HepG2 (cell line): ENCODE results near the gene VPS25. TPM values are rescaled to one million over a fixed set of nuclear protein-coding genes. Genes with fewer than 3 reads are reported as not detected.
A peak's percentile ranks its signal among the peaks of the same experiment; 100 is the strongest.

Source experiments
- AFF4 ChIP-seq: sonication (generic); formaldehyde crosslinking; IDR thresholded peaks from 2 replicates; pipeline ENCODE4 v1.4.0; 2020; ENCODE audit warnings: missing genetic modification reagents
- AKAP8 ChIP-seq: sonication (generic); formaldehyde crosslinking; IDR thresholded peaks from 2 replicates; pipeline ENCODE4 v1.5.1; 2020; ENCODE audit warnings: mild to moderate bottlenecking, missing genetic modification reagents
- CENPT ChIP-seq: sonication (generic); formaldehyde crosslinking; IDR thresholded peaks from 2 replicates; pipeline ENCODE4 v1.8.0; 2022; ENCODE audit warnings: low read depth, mild to moderate bottlenecking, moderate library complexity, missing genetic modification reagents
- FOXA3 ChIP-seq: IDR thresholded peaks from 2 replicates; pipeline ENCODE4 v1.6.1; 2016; ENCODE audit warnings: missing genetic modification reagents, missing compliant biosample characterization
- JUN ChIP-seq: sonication (generic); formaldehyde crosslinking; IDR thresholded peaks from 2 replicates; pipeline ENCODE4 v1.4.0; 2020; ENCODE audit warnings: mild to moderate bottlenecking, missing genetic modification reagents
- KLF13 ChIP-seq: sonication (generic); formaldehyde crosslinking; IDR thresholded peaks from 2 replicates; pipeline ENCODE4 v1.4.0; 2020; ENCODE audit warnings: mild to moderate bottlenecking, missing genetic modification reagents
- MIXL1 ChIP-seq: IDR thresholded peaks from 2 replicates; pipeline ENCODE4 v1.6.1; 2016
- NPAS2 ChIP-seq: sonication (generic); formaldehyde crosslinking; IDR thresholded peaks from 2 replicates; pipeline ENCODE4 v1.8.0; 2022; ENCODE audit warnings: mild to moderate bottlenecking, missing genetic modification reagents, borderline replicate concordance
- POLR2AphosphoS5 ChIP-seq: IDR thresholded peaks from 2 replicates; pipeline ENCODE4 v1.6.1; 2012; ENCODE audit warnings: low read depth, low read length
- RBM39 ChIP-seq: fragments of 200-400 bp; formaldehyde crosslinking; IDR thresholded peaks from one replicate; pipeline ENCODE4 v1.6.1; 2018; ENCODE audit warnings: antibody characterized with exemption, mild to moderate bottlenecking, low read depth, low read length; ENCODE audit not compliant: poor library complexity, severe bottlenecking
- RELA ChIP-seq: sonication (generic); formaldehyde crosslinking; IDR thresholded peaks from 2 replicates; pipeline ENCODE4 v1.4.0; 2020; ENCODE audit warnings: missing genetic modification reagents
- SOX6 ChIP-seq, 2 experiments: fragments of 450-650 bp in 1 of 2; sonication (generic) in 1 of 2; formaldehyde crosslinking in 1 of 2; IDR thresholded peaks; 2 replicates each; pipeline versions ENCODE4 v1.4.0 to v1.6.1; 2017 to 2020; ENCODE audit warnings: antibody characterized with exemption in 1 of 2, mild to moderate bottlenecking in 1 of 2, missing genetic modification reagents in 1 of 2
- ZNF280B ChIP-seq: sonication (generic); formaldehyde crosslinking; IDR thresholded peaks from 2 replicates; pipeline ENCODE4 v1.5.0; 2020; ENCODE audit warnings: missing genetic modification reagents, mild to moderate bottlenecking, borderline replicate concordance
- ZNF331 ChIP-seq: sonication (generic); formaldehyde crosslinking; IDR thresholded peaks from 2 replicates; pipeline ENCODE4 v1.4.0; 2020; ENCODE audit warnings: missing genetic modification reagents
- ZNF343 ChIP-seq: sonication (generic); formaldehyde crosslinking; IDR thresholded peaks from 2 replicates; pipeline ENCODE4 v1.4.0; 2020; ENCODE audit warnings: mild to moderate bottlenecking, missing genetic modification reagents
- ZNF496 ChIP-seq: sonication (generic); formaldehyde crosslinking; IDR thresholded peaks from 2 replicates; pipeline ENCODE4 v1.8.1; 2023; ENCODE audit warnings: mild to moderate bottlenecking, moderate library complexity, missing genetic modification reagents; ENCODE audit not compliant: insufficient replicate concordance
- ZNF543 ChIP-seq: sonication (generic); formaldehyde crosslinking; IDR thresholded peaks from 2 replicates; pipeline ENCODE4 v1.4.0; 2020; ENCODE audit warnings: mild to moderate bottlenecking, missing genetic modification reagents
- ZSCAN5A ChIP-seq: sonication (generic); formaldehyde crosslinking; IDR thresholded peaks from 2 replicates; pipeline ENCODE4 v1.8.0; 2022; ENCODE audit warnings: mild to moderate bottlenecking, missing genetic modification reagents, borderline replicate concordance
- polyA plus RNA-seq, 8 experiments: library from polyadenylated mRNA; depleted of rRNA in 3 of 8; stranded (reverse) in 7 of 8; unstranded in 1 of 8; fragments of >200 nt; fragmentation: Illumina TruSeq in 4 of 8; extraction: Trizol in 4 of 8; gene quantifications; 2 replicates each; pipeline versions ENCODE4 v1.2.1 to v1.2.3, GENCODE V29; 2011 to 2016; ENCODE audit warnings: low read depth in 4 of 8, missing spikeins in 1 of 8, mixed read lengths in 1 of 8; ENCODE audit not compliant: insufficient read depth in 1 of 8
- total RNA-seq, 5 experiments: library from RNA; depleted of rRNA; stranded (reverse); fragments of >200 nt; fragmentation: Illumina TruSeq; extraction: Trizol; gene quantifications; 2 replicates each; pipeline ENCODE4 v1.2.3, GENCODE V29; 2016; ENCODE audit warnings: low read depth in 1 of 5
- TF ChIP-seq, protein P1 (sequence below): sonication (generic); formaldehyde crosslinking; IDR thresholded peaks from 2 replicates; pipeline ENCODE4 v1.5.1; 2020; ENCODE audit warnings: missing genetic modification reagents, mild to moderate bottlenecking, borderline replicate concordance
- TF ChIP-seq, protein P2 (sequence below): sonication (generic); formaldehyde crosslinking; IDR thresholded peaks from 2 replicates; pipeline ENCODE4 v1.4.0; 2020; ENCODE audit warnings: missing genetic modification reagents; ENCODE audit errors: not compliant biosample characterization

Gene VPS25
- total and polyA plus RNA-seq, 2 of the 13 experiments (the other 11 are each of a cell fraction or from before 2014, with no cell fraction given) = 161 to 249 TPM

GRCh38 chr17:42779936-42780850 is 6.9 kb downstream of the VPS25 start, which contains the start of gene WNK4 (continued):
- TF ChIP-seq ZNF331 (CRISPR knock-in tag) = peak; percentile 80; the same call in 1 of the 2 replicates
- TF ChIP-seq ZNF343 (CRISPR knock-in tag) = no peak; the same call in 1 of the 2 replicates
- peak; percentile 99 for TF ChIP-seq AKAP8 (CRISPR knock-in tag)
- TF ChIP-seq NPAS2 = 0 out of 2 replicates have a peak, but pooled peaks have one; percentile 54
- no peak for TF ChIP-seq SOX6 (IDR thresholded peaks at IDR 0.05)
- peak; percentile 83 for TF ChIP-seq SOX6 (CRISPR knock-in tag; IDR thresholded peaks at IDR 0.05)
- no peak for TF ChIP-seq JUN (CRISPR knock-in tag)
- TF ChIP-seq AFF4 (CRISPR knock-in tag) = no peak
- TF ChIP-seq ZNF496 (CRISPR knock-in tag) = no peak
- peak; percentile 11 for TF ChIP-seq ZNF543 (CRISPR knock-in tag)
- TF ChIP-seq MIXL1 (CRISPR knock-in tag) = peak; percentile 85
- no peak for TF ChIP-seq KLF13 (CRISPR knock-in tag)
- no peak for TF ChIP-seq ZSCAN5A (CRISPR knock-in tag)
- peak; percentile 49 for TF ChIP-seq RBM39
- peak; percentile 89 for TF ChIP-seq POLR2AphosphoS5
- TF ChIP-seq RELA (CRISPR knock-in tag) = no peak
- TF ChIP-seq, protein P1, sequence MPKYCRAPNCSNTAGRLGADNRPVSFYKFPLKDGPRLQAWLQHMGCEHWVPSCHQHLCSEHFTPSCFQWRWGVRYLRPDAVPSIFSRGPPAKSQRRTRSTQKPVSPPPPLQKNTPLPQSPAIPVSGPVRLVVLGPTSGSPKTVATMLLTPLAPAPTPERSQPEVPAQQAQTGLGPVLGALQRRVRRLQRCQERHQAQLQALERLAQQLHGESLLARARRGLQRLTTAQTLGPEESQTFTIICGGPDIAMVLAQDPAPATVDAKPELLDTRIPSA (CRISPR knock-in tag) = no peak
- no peak for TF ChIP-seq ZNF280B
- peak; percentile 27; the same call in 1 of the 2 replicates for TF ChIP-seq CENPT (CRISPR knock-in tag)
- TF ChIP-seq FOXA3 (CRISPR knock-in tag) = peak; percentile 77
- TF ChIP-seq, protein P2, sequence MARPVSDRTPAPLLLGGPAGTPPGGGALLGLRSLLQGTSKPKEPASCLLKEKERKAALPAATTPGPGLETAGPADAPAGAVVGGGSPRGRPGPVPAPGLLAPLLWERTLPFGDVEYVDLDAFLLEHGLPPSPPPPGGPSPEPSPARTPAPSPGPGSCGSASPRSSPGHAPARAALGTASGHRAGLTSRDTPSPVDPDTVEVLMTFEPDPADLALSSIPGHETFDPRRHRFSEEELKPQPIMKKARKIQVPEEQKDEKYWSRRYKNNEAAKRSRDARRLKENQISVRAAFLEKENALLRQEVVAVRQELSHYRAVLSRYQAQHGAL (CRISPR knock-in tag) = no peak
